H9 (cell line): ENCODE data around the gene ADTRP. TPM values are rescaled to one million over a fixed set of nuclear protein-coding genes. Genes with fewer than 3 reads are reported as not detected.

ENCODE experiments used
- DNase-seq: peaks from one replicate; pipeline ENCODE4 v3.0.0-alpha.2; 2017
- H2AFZ ChIP-seq: one replicate; pipeline ENCODE4 v1.6.1; 2013; ENCODE audit warnings: mild to moderate bottlenecking, low read length, control low read depth, moderate library complexity
- H2AK5ac ChIP-seq: 2 replicates; pipeline ENCODE4 v1.6.1; 2013; ENCODE audit warnings: low read length, control low read depth, mixed read lengths; ENCODE audit not compliant: insufficient read length
- H2BK120ac ChIP-seq: one replicate; pipeline ENCODE4 v1.6.1; 2013; ENCODE audit warnings: low read depth, mild to moderate bottlenecking, low read length, control low read depth, inconsistent platforms; ENCODE audit not compliant: poor library complexity, severe bottlenecking
- H2BK12ac ChIP-seq: 2 replicates; pipeline ENCODE4 v1.6.1; 2013; ENCODE audit warnings: low read length, control low read depth, mixed read lengths, low read depth; ENCODE audit not compliant: insufficient read length
- H2BK15ac ChIP-seq: 2 replicates; pipeline ENCODE4 v1.6.1; 2013; ENCODE audit warnings: low read depth, low read length, control low read depth
- H2BK20ac ChIP-seq: one replicate; pipeline ENCODE4 v1.6.1; 2013; ENCODE audit warnings: low read depth, mild to moderate bottlenecking, low read length, control low read depth, inconsistent platforms; ENCODE audit not compliant: poor library complexity, severe bottlenecking
- H2BK5ac ChIP-seq: 2 replicates; pipeline ENCODE4 v1.6.1; 2013; ENCODE audit warnings: low read length, control low read depth, mixed read lengths; ENCODE audit not compliant: insufficient read length
- H3K14ac ChIP-seq: 2 replicates; pipeline ENCODE4 v1.6.1; 2013; ENCODE audit warnings: low read length, control low read depth; ENCODE audit not compliant: insufficient read depth
- H3K18ac ChIP-seq: 2 replicates; pipeline ENCODE4 v1.6.1; 2013; ENCODE audit warnings: low read depth, mild to moderate bottlenecking, mixed read lengths, low read length, control low read depth; ENCODE audit not compliant: insufficient read length
- H3K23ac ChIP-seq: 2 replicates; pipeline ENCODE4 v1.6.1; 2013; ENCODE audit warnings: low read length, control low read depth, mixed read lengths, low read depth; ENCODE audit not compliant: insufficient read length
- H3K23me2 ChIP-seq: 2 replicates; pipeline ENCODE4 v1.6.1; 2013; ENCODE audit warnings: low read depth, mild to moderate bottlenecking, mixed read lengths, low read length, control low read depth; ENCODE audit not compliant: insufficient read length, poor library complexity, severe bottlenecking
- H3K27ac ChIP-seq: 2 replicates; pipeline ENCODE4 v1.5.1; 2013; ENCODE audit warnings: low read length, control low read depth, mixed read lengths, low read depth; ENCODE audit not compliant: insufficient read length
- H3K27me3 ChIP-seq: 2 replicates; pipeline ENCODE4 v1.6.1; 2013; ENCODE audit warnings: low read length, control low read depth, inconsistent platforms; ENCODE audit not compliant: insufficient read depth
- H3K4ac ChIP-seq: 2 replicates; pipeline ENCODE4 v1.6.1; 2013; ENCODE audit warnings: low read depth, mild to moderate bottlenecking, control low read depth, inconsistent platforms, low read length, moderate library complexity
- H3K4me1 ChIP-seq: 2 replicates; pipeline ENCODE4 v1.6.1; 2013; ENCODE audit warnings: low read length, control low read depth, inconsistent platforms; ENCODE audit not compliant: insufficient read depth
- H3K4me2 ChIP-seq: 2 replicates; pipeline ENCODE4 v1.6.1; 2013; ENCODE audit warnings: low read length, control low read depth, mixed read lengths; ENCODE audit not compliant: insufficient read length, insufficient read depth
- H3K56ac ChIP-seq: 2 replicates; pipeline ENCODE4 v1.6.1; 2013; ENCODE audit warnings: low read depth, mild to moderate bottlenecking, mixed read lengths, low read length, control low read depth; ENCODE audit not compliant: insufficient read length
- H3K79me1 ChIP-seq: 2 replicates; pipeline ENCODE4 v1.6.1; 2013; ENCODE audit warnings: low read depth, mild to moderate bottlenecking, moderate library complexity, low read length, control low read depth, inconsistent platforms; ENCODE audit not compliant: insufficient read depth, poor library complexity, severe bottlenecking
- H3K79me2 ChIP-seq: 2 replicates; pipeline ENCODE4 v1.6.1; 2013; ENCODE audit warnings: low read length, control low read depth, inconsistent platforms; ENCODE audit not compliant: insufficient read depth
- H3K9ac ChIP-seq: 2 replicates; pipeline ENCODE4 v1.6.1; 2013; ENCODE audit warnings: low read length, control low read depth, mixed read lengths; ENCODE audit not compliant: insufficient read length; ENCODE audit errors: extremely low read depth
- H3K9me3 ChIP-seq: one replicate; pipeline ENCODE4 v1.6.1; 2013; ENCODE audit warnings: low read depth, low read length, inconsistent platforms; ENCODE audit not compliant: control insufficient read depth
- H3T11ph ChIP-seq: one replicate; pipeline ENCODE4 v1.6.1; 2013; ENCODE audit warnings: mild to moderate bottlenecking, low read length, control low read depth, inconsistent platforms
- H4K20me1 ChIP-seq: one replicate; pipeline ENCODE4 v1.6.1; 2013; ENCODE audit not compliant: control insufficient read depth, insufficient read length, insufficient read depth
- H4K5ac ChIP-seq: 2 replicates; pipeline ENCODE4 v1.6.1; 2013; ENCODE audit warnings: low read depth, mild to moderate bottlenecking, mixed read lengths, low read length, control low read depth; ENCODE audit not compliant: insufficient read length
- H4K8ac ChIP-seq: replicated peaks from 2 replicates; pipeline ENCODE4 v1.6.1; 2013; ENCODE audit warnings: low read length, control low read depth, mixed read lengths, low read depth; ENCODE audit not compliant: insufficient read length
- H4K91ac ChIP-seq: 2 replicates; pipeline ENCODE4 v1.6.1; 2013; ENCODE audit warnings: low read depth, mild to moderate bottlenecking, moderate library complexity, mixed read lengths, low read length, control low read depth; ENCODE audit not compliant: insufficient read length
- H3K27ac Mint-ChIP-seq, 3 experiments: 2 replicates in 2 of 3; 3 replicates in 1 of 3; pipeline ENCODE4 v1.8.0; 2020 to 2021; ENCODE audit warnings: mixed read lengths in 3 of 3, mild to moderate bottlenecking in 1 of 3, moderate library complexity in 1 of 3
- H3K27me3 Mint-ChIP-seq: 2 replicates; pipeline ENCODE4 v1.8.0; 2021; ENCODE audit warnings: low read depth, mild to moderate bottlenecking, moderate library complexity, mixed read lengths
- H3K36me3 Mint-ChIP-seq, 3 experiments: 2 replicates in 2 of 3; 3 replicates in 1 of 3; pipeline ENCODE4 v1.8.0; 2020 to 2021; ENCODE audit warnings: low read depth in 3 of 3, mixed read lengths in 3 of 3; ENCODE audit not compliant: insufficient read depth in 1 of 3
- H3K4me1 Mint-ChIP-seq, 2 experiments: 2 replicates each; pipeline ENCODE4 v1.8.0; 2020; ENCODE audit warnings: mixed read lengths in 2 of 2
- H3K4me3 Mint-ChIP-seq, 2 experiments: 2 replicates in 1 of 2; 3 replicates in 1 of 2; pipeline ENCODE4 v1.8.0; 2020 to 2021; ENCODE audit warnings: mild to moderate bottlenecking in 2 of 2, mixed read lengths in 2 of 2, moderate library complexity in 1 of 2
- H3K9me3 Mint-ChIP-seq, 2 experiments: 2 replicates in 1 of 2; 3 replicates in 1 of 2; pipeline ENCODE4 v1.8.0; 2020; ENCODE audit warnings: mild to moderate bottlenecking in 2 of 2, mixed read lengths in 2 of 2, moderate library complexity in 1 of 2
- WGBS: extraction: QIAGEN DNeasy Blood & Tissue Kit; methylation state at CpG from one replicate; pipeline ENCODE4 v1.1.7; 2013; ENCODE audit warnings: missing lambda C conversion rate, low lambda C conversion rate, mixed read lengths; ENCODE audit not compliant: insufficient read length; ENCODE audit errors: extremely low coverage; 5-methylcytosine and 5-hydroxymethylcytosine counted together
- total RNA-seq: library from RNA; stranded (reverse); gene quantifications from 2 replicates; pipeline ENCODE4 v1.2.1, GENCODE V29; 2021
- TF ChIP-seq, protein P1 (sequence below): fragments of 200-600 bp; sonication (generic); conservative IDR thresholded peaks from 3 replicates; pipeline ENCODE4 v1.8.0; 2021; ENCODE audit warnings: antibody characterized with exemption, mild to moderate bottlenecking

ADTRP gene
- total RNA-seq, 1 experiment from 2014 or later = not detected

DNA sequence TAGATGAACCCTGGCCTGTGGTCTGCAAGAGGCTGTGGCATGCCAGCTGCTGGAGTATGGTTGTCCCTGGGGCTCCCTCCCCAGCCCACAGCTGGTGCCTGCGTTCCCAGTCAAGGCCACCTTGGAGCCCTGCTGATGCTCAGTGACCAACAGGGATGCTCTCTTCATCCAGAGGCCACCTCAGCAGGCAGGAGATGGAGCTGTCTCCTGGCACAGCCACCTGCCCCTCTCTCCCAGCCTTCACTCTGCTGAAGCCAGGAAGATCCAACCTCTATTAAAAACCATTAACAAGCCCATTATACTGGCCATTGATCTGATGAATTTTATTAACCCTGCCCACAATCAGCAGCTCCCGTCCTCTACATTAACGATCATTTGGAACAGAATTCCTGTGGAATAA is 40.4 kb downstream of the ADTRP start:
- no peaks in the 10 kb centered on the region for H3K9me3 Mint-ChIP-seq
- Histone ChIP-seq H4K8ac (no peak overlapping the region), H3K23ac (no peak overlapping the region), H2BK120ac (no peak overlapping the region), H3T11ph (no peak overlapping the region), H2BK12ac (no peak overlapping the region), H3K56ac (no peak overlapping the region), H2BK20ac (no peak overlapping the region), H2AFZ (no peak overlapping the region), H3K4me1 (no peaks in the 10 kb centered on the region), H4K20me1 (no peaks in the 10 kb centered on the region), H3K27ac (no peak overlapping the region), H2BK5ac (no peak overlapping the region), H4K5ac (no peak overlapping the region), H3K4me2 (no peak overlapping the region), H3K23me2 (no peaks in the 10 kb centered on the region), H2BK15ac (no peak overlapping the region), H3K79me2 (no peaks in the 10 kb centered on the region), H3K27me3 (no peaks in the 10 kb centered on the region), H2AK5ac (no peak overlapping the region), H3K4ac (no peak overlapping the region), H3K18ac (no peak overlapping the region), H3K14ac (no peak overlapping the region), H3K9ac (no peak overlapping the region), H4K91ac (no peak overlapping the region), H3K79me1 (no peaks in the 10 kb centered on the region), H3K9me3 (no peaks in the 10 kb centered on the region)
- no peak overlapping the region for H3K27ac Mint-ChIP-seq
- no peaks in the 10 kb centered on the region for H3K36me3 Mint-ChIP-seq
- DNase-seq = no peak
- TF ChIP-seq, protein P1, sequence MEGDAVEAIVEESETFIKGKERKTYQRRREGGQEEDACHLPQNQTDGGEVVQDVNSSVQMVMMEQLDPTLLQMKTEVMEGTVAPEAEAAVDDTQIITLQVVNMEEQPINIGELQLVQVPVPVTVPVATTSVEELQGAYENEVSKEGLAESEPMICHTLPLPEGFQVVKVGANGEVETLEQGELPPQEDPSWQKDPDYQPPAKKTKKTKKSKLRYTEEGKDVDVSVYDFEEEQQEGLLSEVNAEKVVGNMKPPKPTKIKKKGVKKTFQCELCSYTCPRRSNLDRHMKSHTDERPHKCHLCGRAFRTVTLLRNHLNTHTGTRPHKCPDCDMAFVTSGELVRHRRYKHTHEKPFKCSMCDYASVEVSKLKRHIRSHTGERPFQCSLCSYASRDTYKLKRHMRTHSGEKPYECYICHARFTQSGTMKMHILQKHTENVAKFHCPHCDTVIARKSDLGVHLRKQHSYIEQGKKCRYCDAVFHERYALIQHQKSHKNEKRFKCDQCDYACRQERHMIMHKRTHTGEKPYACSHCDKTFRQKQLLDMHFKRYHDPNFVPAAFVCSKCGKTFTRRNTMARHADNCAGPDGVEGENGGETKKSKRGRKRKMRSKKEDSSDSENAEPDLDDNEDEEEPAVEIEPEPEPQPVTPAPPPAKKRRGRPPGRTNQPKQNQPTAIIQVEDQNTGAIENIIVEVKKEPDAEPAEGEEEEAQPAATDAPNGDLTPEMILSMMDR = no peak
- peaks cover 11 to 13% of the 10 kb centered on the region in 2 experiments for H3K4me1 Mint-ChIP-seq
- H3K4me3 Mint-ChIP-seq = no peak overlapping the region
- peaks cover 3% of the 10 kb centered on the region; the same call in 1 of the 2 replicates for H3K27me3 Mint-ChIP-seq
- WGBS = no CpG with 5 or more reads among the region's 3 CpGs
